HEK293 (cell line): ENCODE data around the gene CTF1.

ENCODE experiments used
- CTCF ChIA-PET: fragments of 350-600 bp; formaldehyde crosslinking; extraction: SDS; loops from one replicate; lab custom pipeline; 2021; ENCODE audit warnings: antibody characterized with exemption; lab: Yijun Ruan, JAX
- POLR2A ChIA-PET: fragments of 300-600 bp; formaldehyde crosslinking; extraction: SDS; loops from one replicate; lab custom pipeline; 2020; ENCODE audit warnings: antibody characterized with exemption, inconsistent platforms; lab: Yijun Ruan, JAX
- H3K27ac ChIP-seq: fragments of 200-500 bp; sonication (Bioruptor generic); 2 replicates; pipeline ENCODE4 v1.5.1; 2014; ENCODE audit warnings: low read depth, low read length, control low read depth, inconsistent platforms; ENCODE audit errors: extremely low read depth
- H3K36me3 ChIP-seq, 2 experiments: fragments of 200-500 bp in 1 of 2; sonication (Bioruptor generic) in 1 of 2; 1 replicate in 1 of 2; 2 replicates in 1 of 2; pipeline ENCODE4 v1.5.1; 2014 to 2017; ENCODE audit warnings: inconsistent platforms in 2 of 2, low read length in 2 of 2; ENCODE audit not compliant: control insufficient read depth in 2 of 2, insufficient read depth in 1 of 2
- H3K4me1 ChIP-seq: fragments of 200-500 bp; sonication (Bioruptor generic); 2 replicates; pipeline ENCODE4 v1.5.1; 2014; ENCODE audit warnings: mild to moderate bottlenecking, low read length, inconsistent platforms; ENCODE audit not compliant: control insufficient read depth, insufficient read depth
- H3K4me3 ChIP-seq: 2 replicates; pipeline ENCODE4 v1.5.1; 2011; ENCODE audit warnings: low read depth, mild to moderate bottlenecking, control low read depth, low read length, moderate library complexity
- H3K9me3 ChIP-seq: fragments of 200-500 bp; sonication (Bioruptor generic); 2 replicates; pipeline ENCODE4 v1.5.1; 2014; ENCODE audit warnings: low read depth, low read length, inconsistent platforms; ENCODE audit not compliant: control insufficient read depth, insufficient read depth
- GLIS2 ChIP-seq: fragments of 450-650 bp; formaldehyde crosslinking; IDR thresholded peaks from 2 replicates; pipeline ENCODE4 v1.5.1; 2016; ENCODE audit warnings: missing biosample characterization, missing genetic modification characterization
- HIC1 ChIP-seq: fragments of 450-650 bp; formaldehyde crosslinking; IDR thresholded peaks from 2 replicates; pipeline ENCODE4 v1.5.1; 2016; ENCODE audit warnings: missing biosample characterization, missing genetic modification characterization
- IKZF3 ChIP-seq: fragments of 450-650 bp; IDR thresholded peaks from 2 replicates; pipeline ENCODE4 v1.5.0; 2018; ENCODE audit warnings: missing biosample characterization, mild to moderate bottlenecking, missing genetic modification characterization, moderate library complexity
- KLF1 ChIP-seq: fragments of 450-650 bp; formaldehyde crosslinking; IDR thresholded peaks from 2 replicates; pipeline ENCODE4 v1.5.1; 2016; ENCODE audit warnings: missing biosample characterization, missing genetic modification characterization
- OVOL3 ChIP-seq: fragments of 450-650 bp; formaldehyde crosslinking; IDR thresholded peaks from 2 replicates; pipeline ENCODE4 v1.5.1; 2016; ENCODE audit warnings: missing biosample characterization, missing genetic modification characterization
- PATZ1 ChIP-seq: fragments of 450-650 bp; formaldehyde crosslinking; IDR thresholded peaks from 2 replicates; pipeline ENCODE4 v1.5.1; 2016; ENCODE audit warnings: missing biosample characterization, missing genetic modification characterization
- ZBTB1 ChIP-seq: fragments of 450-650 bp; formaldehyde crosslinking; IDR thresholded peaks from 2 replicates; pipeline ENCODE4 v1.5.1; 2016; ENCODE audit warnings: missing biosample characterization, missing genetic modification characterization
- ZBTB20 ChIP-seq: fragments of 450-650 bp; formaldehyde crosslinking; IDR thresholded peaks from 2 replicates; pipeline ENCODE4 v1.5.1; 2016; ENCODE audit warnings: missing biosample characterization, missing genetic modification characterization
- ZBTB26 ChIP-seq: fragments of 450-650 bp; formaldehyde crosslinking; optimal IDR thresholded peaks from 2 replicates; pipeline ENCODE3; 2016; ENCODE audit warnings: missing biosample characterization, mild to moderate bottlenecking, missing genetic modification characterization
- ZBTB8A ChIP-seq: fragments of 450-650 bp; formaldehyde crosslinking; IDR thresholded peaks from 2 replicates; pipeline ENCODE4 v1.5.1; 2016; ENCODE audit warnings: missing biosample characterization, missing genetic modification characterization
- ZFHX2 ChIP-seq: fragments of 450-650 bp; formaldehyde crosslinking; conservative IDR thresholded peaks from 2 replicates; pipeline ENCODE4 v1.5.1; 2016; ENCODE audit warnings: missing biosample characterization, missing genetic modification characterization
- ZFP37 ChIP-seq: fragments of 450-650 bp; formaldehyde crosslinking; IDR thresholded peaks from 2 replicates; pipeline ENCODE4 v1.5.1; 2016; ENCODE audit warnings: missing biosample characterization, missing genetic modification characterization
- ZNF10 ChIP-seq: fragments of 450-650 bp; formaldehyde crosslinking; IDR thresholded peaks from 2 replicates; pipeline ENCODE4 v1.5.1; 2017; ENCODE audit warnings: missing biosample characterization, missing genetic modification characterization
- ZNF19 ChIP-seq: fragments of 450-650 bp; formaldehyde crosslinking; IDR thresholded peaks from 2 replicates; pipeline ENCODE4; 2016; ENCODE audit warnings: missing biosample characterization, missing genetic modification characterization, low read depth
- ZNF266 ChIP-seq: fragments of 450-650 bp; formaldehyde crosslinking; IDR thresholded peaks from 2 replicates; pipeline ENCODE4 v1.5.1; 2016; ENCODE audit warnings: missing biosample characterization, missing genetic modification characterization, low read depth
- ZNF292 ChIP-seq: fragments of 450-650 bp; formaldehyde crosslinking; IDR thresholded peaks from 2 replicates; pipeline ENCODE4 v1.5.1; 2016; ENCODE audit warnings: low read depth, missing biosample characterization, missing genetic modification characterization, borderline replicate concordance
- ZNF311 ChIP-seq: fragments of 450-650 bp; formaldehyde crosslinking; IDR thresholded peaks from 2 replicates; pipeline ENCODE4 v1.5.1; 2017; ENCODE audit warnings: missing biosample characterization, missing genetic modification characterization, borderline replicate concordance
- ZNF335 ChIP-seq: fragments of 450-650 bp; formaldehyde crosslinking; conservative IDR thresholded peaks from 2 replicates; pipeline ENCODE4 v1.5.1; 2016; ENCODE audit warnings: missing biosample characterization, missing genetic modification characterization
- ZNF449 ChIP-seq: fragments of 450-650 bp; formaldehyde crosslinking; IDR thresholded peaks from 2 replicates; pipeline ENCODE4 v1.5.1; 2017; ENCODE audit warnings: missing biosample characterization, mild to moderate bottlenecking, missing genetic modification characterization, moderate library complexity
- ZNF585B ChIP-seq: fragments of 450-650 bp; formaldehyde crosslinking; IDR thresholded peaks from 2 replicates; pipeline ENCODE4 v1.5.1; 2016; ENCODE audit warnings: missing biosample characterization, missing genetic modification characterization
- ZNF664 ChIP-seq: fragments of 450-650 bp; formaldehyde crosslinking; IDR thresholded peaks from 2 replicates; pipeline ENCODE4 v1.5.1; 2016; ENCODE audit warnings: missing biosample characterization, missing genetic modification characterization
- ZNF747 ChIP-seq: fragments of 450-650 bp; formaldehyde crosslinking; IDR thresholded peaks from 2 replicates; pipeline ENCODE4 v1.5.1; 2016; ENCODE audit warnings: missing biosample characterization, missing genetic modification characterization

Gene CTF1

GRCh38 chr16:30925995-30926811 lies 29.8 kb downstream of the CTF1 start (continued):
- no peak for TF ChIP-seq ZBTB20 (tag by site-specific recombination)
- TF ChIP-seq ZNF747 (tag by site-specific recombination) = no peak
- TF ChIP-seq ZNF292 (tag by site-specific recombination) = no peak

- H3K36me3 ChIP-seq = peaks cover 0 to 66% of the 10 kb centered on the region in 2 experiments; a peak in 2 of 3 replicates
- no peak overlapping the region for H3K27ac ChIP-seq
- no peak for TF ChIP-seq ZNF19 (tag by site-specific recombination)
- TF ChIP-seq ZBTB20 (tag by site-specific recombination) = no peak
- no peak for TF ChIP-seq ZFP37 (tag by site-specific recombination)
- TF ChIP-seq IKZF3 = peak; percentile 22; the same call in 1 of the 2 replicates
- no peak for TF ChIP-seq OVOL3 (tag by site-specific recombination)
- 0 out of 2 replicates have a peak, but pooled peaks have one; percentile 14 for TF ChIP-seq GLIS2
- TF ChIP-seq ZBTB26 (tag by site-specific recombination) = no peak
- TF ChIP-seq ZNF664 (tag by site-specific recombination) = peak; percentile 65; the same call in 1 of the 2 replicates
- no peak for TF ChIP-seq ZNF266 (tag by site-specific recombination)
- 0 out of 2 replicates have a peak, but pooled peaks have one; percentile 12 for TF ChIP-seq ZBTB8A (tag by site-specific recombination)
- TF ChIP-seq ZNF449 = no peak
- no peak overlapping the region for H3K4me3 ChIP-seq
- ChIA-PET POLR2A (interaction anchor here (0.6 to 2.6 kb wide), 7 partner anchors 14 to 1244 kb away, joined by 3 to 15 read pairs (median 3); partner anchors contain the start of gene PHKG2), CTCF (interaction anchor here (0.8 to 1.7 kb wide), 7 partner anchors 8 to 941 kb away, joined by 3 to 6 read pairs (median 5); no protein-coding TSS in a partner anchor)
- no peaks in the 10 kb centered on the region for H3K9me3 ChIP-seq
- no peaks in the 10 kb centered on the region for H3K4me1 ChIP-seq
Observed at GRCh38 chr16:30926937-30927788, 30.7 kb downstream of the CTF1 start.

DNA sequence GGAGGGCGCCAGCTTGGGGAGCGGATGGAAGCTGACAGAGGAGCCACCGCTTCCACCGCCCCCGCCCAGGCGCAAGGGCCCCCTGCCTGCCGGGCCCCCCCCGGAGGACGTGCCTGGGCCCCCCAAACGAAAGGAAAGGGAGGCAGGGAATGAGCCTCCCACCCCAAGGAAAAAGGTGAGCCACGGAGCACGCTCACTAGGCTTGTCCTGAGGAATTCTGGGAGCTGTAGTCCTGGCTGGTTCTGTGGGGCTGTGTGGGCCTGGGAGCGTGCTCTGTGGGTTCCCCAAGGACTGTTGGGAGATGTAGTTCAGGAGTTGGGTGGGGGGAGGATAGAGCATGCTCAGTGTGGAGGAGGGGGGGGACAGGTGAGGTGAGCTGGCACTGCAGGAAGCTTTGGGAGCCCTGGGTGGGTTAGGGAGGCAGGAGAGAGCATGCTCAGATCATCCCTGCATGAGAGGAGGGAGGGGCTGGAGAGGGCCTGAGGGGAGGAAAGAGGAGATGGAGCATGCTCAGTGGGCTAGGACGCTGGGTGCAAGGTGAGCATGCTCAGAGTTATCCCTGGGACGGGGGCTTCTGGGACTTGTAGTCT lies 31.5 kb downstream of the CTF1 start:
- H3K4me1 ChIP-seq = no peaks in the 10 kb centered on the region
- H3K9me3 ChIP-seq = no peaks in the 10 kb centered on the region
- POLR2A ChIA-PET = interaction anchor here (0.6 to 2.6 kb wide), 9 partner anchors 13 to 1245 kb away, joined by 3 to 15 read pairs (median 3); partner anchors contain the start of gene PHKG2
- H3K4me3 ChIP-seq = no peak overlapping the region
- peaks cover 0 to 74% of the 10 kb centered on the region in 2 experiments; a peak in 2 of 3 replicates for H3K36me3 ChIP-seq
- H3K27ac ChIP-seq = no peak overlapping the region
- CTCF ChIA-PET = interaction anchor here (0.5 to 1.7 kb wide), 7 partner anchors 15 to 941 kb away, joined by 3 to 6 read pairs (median 5); no protein-coding TSS in a partner anchor
- TF ChIP-seq ZNF311 (tag by site-specific recombination) (no peak), PATZ1 (peak; percentile 79), HIC1 (no peak), KLF1 (tag by site-specific recombination) (no peak), ZBTB1 (tag by site-specific recombination) (no peak), ZNF10 (tag by site-specific recombination) (no peak), ZNF585B (tag by site-specific recombination) (no peak), ZNF335 (tag by site-specific recombination) (peak; percentile 91), ZFHX2 (tag by site-specific recombination) (peak; percentile 75)
